ENCODE measurements around the gene DBN1.

Gene DBN1

DNA sequence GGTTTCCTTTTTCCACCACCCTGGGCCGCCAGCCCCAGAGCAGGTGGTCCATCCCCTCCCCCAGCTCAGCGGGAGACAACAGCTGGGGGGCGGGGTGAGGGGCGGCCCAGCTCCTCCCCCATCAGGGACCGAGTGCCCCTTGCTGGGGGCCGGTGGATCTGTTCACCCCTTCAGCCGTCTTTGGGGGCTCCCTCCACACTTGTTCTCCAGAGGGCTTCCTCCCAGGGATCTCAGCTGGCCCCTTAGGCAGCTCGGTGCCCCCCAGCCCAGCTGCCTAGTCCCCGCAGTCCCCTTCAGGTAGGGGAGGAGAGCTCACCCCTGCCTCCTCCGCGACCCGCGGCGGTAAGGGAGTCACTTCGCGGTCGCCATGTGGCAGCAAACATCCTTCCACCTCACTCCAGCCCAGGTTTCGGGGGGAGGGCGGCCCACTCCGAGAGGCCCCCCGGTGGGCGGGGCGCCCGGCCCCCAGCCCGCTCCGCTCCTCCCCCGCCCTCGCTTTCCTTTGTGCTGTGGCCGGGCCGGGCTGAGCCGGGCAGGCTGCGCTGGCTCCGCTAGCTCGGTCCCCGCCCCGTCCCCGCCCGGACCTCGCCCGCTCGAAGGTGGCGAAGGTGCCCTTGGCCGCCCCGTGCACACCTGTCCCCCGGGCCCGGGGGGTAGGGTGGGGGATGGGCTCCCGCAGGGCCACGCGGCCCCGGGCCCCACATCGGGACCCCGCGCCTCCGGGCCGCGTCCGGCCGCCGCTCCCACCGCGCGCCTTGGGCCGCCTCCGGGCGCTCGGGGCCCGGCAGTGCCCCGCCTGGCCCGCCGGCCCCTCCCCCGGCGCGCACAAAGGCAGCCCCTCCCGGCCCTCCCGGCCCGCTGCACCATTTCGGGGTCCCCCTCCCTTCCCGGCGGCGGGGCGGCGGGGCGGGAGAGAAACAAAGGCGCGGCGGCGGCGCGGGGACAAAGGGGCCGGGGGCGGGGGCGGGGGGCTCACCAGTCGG lies 683 bp downstream of the DBN1 start:
- no peak for DNase-seq (ENCODE audit: low spot score)

DNA sequence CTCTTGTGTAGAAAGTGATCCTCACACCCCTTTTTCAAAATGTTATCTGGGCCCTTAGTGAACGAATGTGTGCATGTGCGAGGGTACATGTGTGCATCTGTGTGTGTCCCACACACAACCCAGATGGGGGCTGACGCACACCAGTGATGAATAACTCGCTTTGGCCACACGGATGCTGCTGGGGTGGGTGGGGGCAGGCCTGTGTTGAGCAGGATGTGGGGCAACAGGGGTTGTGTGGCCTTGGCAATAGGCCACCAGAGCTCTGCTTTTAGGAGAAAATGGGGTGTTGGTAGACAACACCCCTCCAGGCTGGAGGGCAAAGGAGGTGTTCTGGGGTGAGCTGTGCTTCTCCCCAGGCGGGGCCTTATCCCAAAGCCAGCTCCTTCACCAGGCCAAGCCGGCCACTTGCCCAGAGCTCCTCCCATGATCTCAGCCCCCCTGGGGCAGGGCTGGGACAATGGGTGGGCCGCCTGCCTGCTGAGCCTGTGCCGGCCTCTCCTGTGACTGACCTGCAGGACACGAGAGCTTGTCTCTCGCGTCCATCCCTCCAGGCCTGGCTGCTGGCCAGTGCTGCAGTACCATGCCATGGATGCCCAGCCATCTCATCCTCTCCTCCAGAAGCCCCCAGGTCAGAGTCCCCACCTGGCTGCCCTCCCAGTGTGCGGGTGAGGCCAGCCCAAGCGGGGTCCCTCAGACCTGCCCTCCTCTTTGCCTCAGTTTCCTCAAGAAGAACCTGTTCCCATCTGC lies 1.7 kb downstream of the DBN1 start:
- no peak for DNase-seq (ENCODE audit: low spot score)

GRCh38 chr5:177470759-177471536 lies 2.5 kb downstream of the DBN1 start:
- DNase-seq (ENCODE audit: low spot score): no peak

GRCh38 chr5:177469750-177470525 lies 3.5 kb downstream of the DBN1 start:
- no peak for DNase-seq (ENCODE audit: low spot score)

DNA sequence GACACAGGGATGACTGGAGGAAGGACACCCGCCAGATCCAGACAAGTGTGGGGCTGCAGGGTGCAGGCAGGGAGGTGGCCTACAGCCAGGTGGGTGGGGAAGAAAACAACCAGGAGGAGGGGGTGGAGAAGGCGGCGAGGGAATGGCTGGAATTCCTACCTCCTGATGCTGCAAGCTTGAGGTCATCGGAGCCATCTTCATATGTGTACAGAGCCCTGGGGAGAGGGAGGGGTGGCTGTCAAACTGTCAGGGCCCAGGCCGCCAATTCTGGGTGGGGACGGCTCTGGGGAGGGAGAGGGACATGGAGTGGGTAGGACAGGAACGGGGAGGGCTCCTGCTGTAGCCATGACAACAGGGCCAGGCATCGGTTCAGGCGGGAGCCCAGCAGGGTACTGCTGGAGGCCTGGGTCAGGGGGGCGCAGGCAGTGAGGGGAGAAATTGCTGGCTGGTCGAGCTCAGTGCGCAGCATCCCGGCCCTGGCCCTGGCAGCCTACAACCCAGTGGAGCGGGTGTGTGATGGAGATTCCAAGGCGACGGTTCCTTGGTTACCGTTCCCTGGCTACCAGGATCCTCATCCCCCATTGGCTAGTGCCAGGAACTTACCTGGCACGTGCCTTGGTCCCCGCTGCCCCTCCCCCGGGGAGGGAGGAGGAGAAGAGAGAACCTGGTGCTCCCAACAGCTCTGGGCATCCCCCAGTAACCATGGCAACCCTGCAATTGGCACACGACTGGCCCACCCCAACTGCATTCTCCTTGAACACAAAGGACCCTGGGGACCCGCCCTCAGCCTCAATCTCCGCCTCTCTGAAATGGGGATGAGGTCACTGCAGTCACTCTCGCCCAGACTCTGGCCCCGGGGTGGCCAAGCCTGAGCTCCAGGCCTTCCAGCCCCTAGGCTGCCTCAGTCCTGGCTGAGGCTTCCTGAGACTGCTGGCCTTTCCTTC lies 4.5 kb downstream of the DBN1 start:
- DNase-seq (ENCODE audit: low spot score): no peak

DNA sequence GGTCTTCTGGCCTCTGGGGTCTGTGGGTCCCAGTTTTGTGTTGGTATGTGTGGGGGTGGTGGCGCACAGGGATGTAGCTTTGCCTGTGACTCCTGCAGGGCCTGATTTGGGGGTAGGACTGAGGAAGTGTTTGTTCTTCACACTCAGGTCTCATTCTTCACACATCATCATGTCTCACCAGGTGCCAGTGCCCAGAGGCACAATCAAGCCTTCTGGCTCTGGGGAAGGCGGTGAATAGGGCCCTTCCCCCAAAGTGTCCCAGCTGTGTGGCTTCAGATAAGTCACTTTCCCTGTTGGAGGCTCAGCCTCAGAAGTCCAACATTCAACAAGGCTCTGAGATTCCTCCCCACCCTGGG lies 5.1 kb downstream of the DBN1 start:
- DNase-seq (ENCODE audit: low spot score): no peak

GRCh38 chr5:177467436-177467835 lies 6.0 kb downstream of the DBN1 start:
- no peak for DNase-seq (ENCODE audit: low spot score)

DNA sequence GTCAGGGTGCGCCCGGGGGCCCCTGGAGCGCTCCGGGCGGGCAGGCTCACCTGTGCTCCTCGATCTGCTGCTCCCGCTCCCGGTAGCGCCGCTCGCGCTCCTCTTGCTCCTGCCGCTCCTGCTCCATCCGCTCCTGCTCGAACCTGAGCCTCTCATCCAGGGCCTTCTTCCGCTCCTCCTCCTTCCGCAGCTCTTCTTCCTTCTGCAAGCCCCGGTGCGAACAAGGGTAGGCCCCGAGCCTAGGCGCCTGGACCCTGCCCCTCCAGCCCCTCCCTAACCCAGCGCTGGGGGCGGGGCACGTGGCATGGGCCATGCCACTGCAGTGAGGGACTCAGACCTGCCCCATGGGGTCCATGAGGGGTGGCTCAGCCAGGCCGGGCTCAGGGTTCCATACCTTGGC lies 6.6 kb downstream of the DBN1 start:
- no peak for DNase-seq (ENCODE audit: low spot score)

- DNase-seq (ENCODE audit: low spot score): no peak
These were observed 8.4 kb downstream of the DBN1 start for GRCh38 chr5:177465044-177465443.

DNA sequence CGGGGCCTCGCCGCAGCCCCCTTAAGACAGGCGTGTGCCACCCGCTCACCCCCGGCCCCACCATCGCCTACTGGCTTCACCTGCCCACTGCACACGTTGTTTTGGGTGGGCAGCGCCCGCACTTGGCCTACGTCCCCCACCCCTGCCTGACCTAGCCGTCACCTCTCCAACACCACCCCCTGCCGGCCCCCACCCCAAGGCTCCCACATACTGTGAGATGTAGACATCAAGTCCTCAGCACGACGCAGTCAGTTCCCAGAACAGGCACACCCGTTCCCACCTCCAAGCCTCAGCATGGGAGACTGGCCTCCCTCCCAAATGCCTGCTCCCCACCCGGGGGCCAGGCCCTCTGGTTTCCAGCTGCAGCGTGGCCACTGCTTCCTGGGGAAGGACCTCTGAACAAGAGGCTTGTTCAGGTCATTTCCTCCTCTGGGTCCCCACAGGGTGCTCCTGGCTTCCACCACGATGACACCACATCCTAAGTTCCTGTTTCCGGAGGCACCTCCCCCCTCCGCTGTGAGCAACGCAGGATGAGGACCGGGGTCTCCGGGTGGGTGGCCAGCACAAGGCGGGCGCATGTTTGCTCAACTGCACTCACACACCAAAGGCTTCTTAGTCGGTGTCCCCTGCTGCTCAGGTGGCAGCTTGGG lies 11.3 kb downstream of the DBN1 start:
- no peak for DNase-seq (ENCODE audit: low spot score)

DNA sequence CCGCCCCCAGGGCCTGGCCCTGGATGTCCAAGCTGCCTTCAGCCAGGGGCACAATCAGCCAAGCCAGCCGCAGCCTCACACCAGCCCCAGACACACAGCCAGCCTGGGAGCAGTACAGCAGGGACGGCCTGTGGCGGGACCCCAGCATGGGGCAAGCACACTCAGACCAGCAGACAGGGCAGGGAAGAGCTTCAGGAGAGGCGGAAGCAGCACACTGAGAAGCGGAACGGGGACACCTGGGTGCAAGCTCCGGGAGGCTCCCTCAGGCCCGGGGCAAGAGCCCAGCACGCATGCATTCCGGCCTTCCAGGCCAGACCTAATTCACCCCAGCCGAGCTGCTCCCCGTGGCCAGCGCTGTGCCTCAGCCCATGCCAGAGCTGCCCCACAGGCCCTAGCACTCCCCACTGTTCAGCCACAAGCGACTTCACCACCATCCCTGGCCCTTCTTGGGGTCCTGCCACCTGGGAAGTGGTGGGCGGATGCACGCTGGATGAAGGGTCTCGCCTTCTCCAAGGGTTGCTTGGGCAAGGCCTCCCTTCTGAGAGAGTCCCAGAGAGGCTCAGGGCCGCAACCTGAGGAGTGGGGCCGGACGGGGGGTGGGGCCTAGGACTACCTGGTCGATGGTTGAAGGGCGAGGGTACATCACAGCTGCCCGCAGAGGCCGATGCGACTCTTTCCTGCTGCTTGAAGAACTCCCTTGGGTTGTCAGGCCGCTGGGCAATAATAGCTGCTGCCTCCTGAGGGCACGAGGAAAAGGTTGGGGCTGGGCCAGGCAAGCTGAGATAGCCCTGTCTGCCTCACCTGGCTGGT lies 13.4 kb downstream of the DBN1 start:
- DNase-seq (ENCODE audit: low spot score): no peak

DNA sequence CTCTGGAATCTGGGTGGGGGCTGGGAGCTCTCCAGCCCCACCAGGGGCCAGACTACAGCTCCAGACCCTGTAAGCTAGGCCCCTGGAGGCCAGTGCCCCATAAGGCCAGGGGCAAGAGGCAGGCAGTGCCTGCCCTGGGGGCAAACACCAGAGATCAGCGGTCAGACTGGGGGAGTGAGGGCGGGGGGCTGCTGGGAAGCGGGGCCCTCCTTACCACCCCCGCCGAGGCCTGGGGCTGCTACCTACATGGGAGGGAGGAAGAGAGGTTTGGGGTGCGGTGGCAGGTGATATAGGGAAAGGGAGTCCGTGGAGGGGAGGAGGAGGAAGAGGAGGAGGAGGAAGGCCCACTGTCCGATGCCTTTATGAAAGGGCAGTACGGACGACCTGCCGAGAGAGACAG lies 14.1 kb downstream of the DBN1 start:
- DNase-seq (ENCODE audit: low spot score): no peak

DNA sequence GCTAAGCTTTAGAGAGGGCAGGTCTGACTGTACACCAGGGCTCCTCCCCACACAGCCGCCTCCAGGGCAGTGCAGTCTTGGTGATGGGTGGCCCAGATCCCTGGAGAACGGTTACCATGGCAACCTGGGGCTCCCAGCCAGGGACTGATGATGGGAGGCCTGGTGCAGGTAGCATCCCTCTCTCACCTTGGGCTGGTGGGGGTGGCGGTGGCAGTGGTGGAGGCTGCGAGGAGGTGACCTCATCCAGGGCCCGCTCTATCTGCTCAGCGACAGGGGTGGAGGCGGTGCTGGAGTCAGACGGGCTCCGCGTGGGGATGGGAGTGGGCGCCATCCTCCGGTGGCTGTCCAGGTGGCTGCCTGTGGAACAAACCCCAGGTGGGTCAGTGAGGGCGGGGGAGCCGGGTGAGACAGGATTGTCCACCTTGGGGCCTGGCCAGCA lies 14.5 kb downstream of the DBN1 start:
- no peak for DNase-seq (ENCODE audit: low spot score)

GRCh38 chr5:177457852-177458681 lies 15.4 kb downstream of the DBN1 start:
- no peak for DNase-seq (ENCODE audit: low spot score)

GRCh38 chr5:177456976-177457851 lies 16.2 kb downstream of the DBN1 start:
- peak; percentile 88 for DNase-seq (ENCODE audit: low spot score)

DNA sequence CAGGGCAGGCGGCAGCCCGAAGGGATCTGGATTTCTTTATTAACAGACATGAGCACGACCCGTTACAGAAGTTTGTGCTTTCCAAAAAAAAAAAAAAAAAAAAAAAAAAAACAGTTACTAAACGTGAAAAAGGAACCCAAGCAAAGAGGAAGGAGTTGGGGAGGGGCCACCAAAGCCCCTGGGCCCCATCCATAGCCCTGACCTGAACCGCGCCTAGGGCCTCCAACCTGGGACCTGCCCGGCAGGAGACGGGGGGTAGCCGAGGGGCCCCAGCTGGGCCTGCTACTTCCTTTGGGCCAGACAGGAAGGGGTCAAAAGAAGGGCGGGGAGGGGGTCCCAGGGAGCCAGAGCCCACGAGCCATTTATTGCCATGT lies 16.9 kb downstream of the DBN1 start:
- DNase-seq (ENCODE audit: low spot score): no peak

Measured in globus pallidus (tissue), 1 donor.